GM10266 (cell line): Measurements from ENCODE around the gene RGL4.
"Not testable (repeated sequence)": the region's sequence is repeated elsewhere in the genome, so short reads cannot be mapped to it uniquely, and the experiment has no call there.

Source experiments
- DNase-seq: peaks from one replicate; pipeline ENCODE4 v3.0.0; 2012; ENCODE audit errors: extremely low spot score
- CTCF ChIP-seq: IDR thresholded peaks from 2 replicates; pipeline ENCODE4 v1.5.1; 2012; ENCODE audit warnings: mild to moderate bottlenecking, low read depth; ENCODE audit not compliant: control insufficient read depth, insufficient read depth; ENCODE audit errors: missing control alignments

RGL4 gene

GRCh38 chr22:23718371-23719165, 27.8 kb downstream of the RGL4 start:
- DNase-seq = no peak
- no peak for TF ChIP-seq CTCF

- no peak for DNase-seq
- no peak for TF ChIP-seq CTCF
These were observed 30.0 kb downstream of the RGL4 start for GRCh38 chr22:23720855-23721254.

- TF ChIP-seq CTCF = no peak
These were observed 31.3 kb downstream of the RGL4 start for GRCh38 chr22:23722160-23722559.

GRCh38 chr22:23722724-23723123, 31.9 kb downstream of the RGL4 start:
- no peak for TF ChIP-seq CTCF
- DNase-seq = no peak

More at GRCh38 chr22:23722160-23722559, 31.3 kb downstream of the RGL4 start:
- DNase-seq = no peak

GRCh38 chr22:23728108-23728507, 37.3 kb downstream of the RGL4 start:
- DNase-seq = not testable (repeated sequence)

- no peak for TF ChIP-seq CTCF
- no peak for DNase-seq
These were observed 46.9 kb downstream of the RGL4 start for GRCh38 chr22:23737696-23738095.

- no peak for DNase-seq
- TF ChIP-seq CTCF = no peak
These were observed 51.9 kb downstream of the RGL4 start for GRCh38 chr22:23742505-23743264.
